Activated CD8-positive, alpha-beta memory T cell treated with anti-CD3 and anti-CD28 coated beads, Interleukin-2, amount 50 U/mL, for 24 hours (primary cell): Measurements from ENCODE around the gene PRICKLE2.

Experiments used
- DNase-seq: peaks from one replicate; pipeline ENCODE4 v3.0.0-alpha.2; 2020; ENCODE audit errors: extremely low read depth

PRICKLE2 gene

GRCh38 chr3:64218746-64219145, 6.5 kb downstream of the PRICKLE2 start:
- no peak for DNase-seq

GRCh38 chr3:64218329-64218728, 6.9 kb downstream of the PRICKLE2 start:
- no peak for DNase-seq

- DNase-seq, result no peak
Observed at GRCh38 chr3:64216274-64217147, 8.8 kb downstream of the PRICKLE2 start.

- no peak for DNase-seq
Observed at GRCh38 chr3:64215559-64215958, 9.7 kb downstream of the PRICKLE2 start.

GRCh38 chr3:64215103-64215502, 10.2 kb downstream of the PRICKLE2 start:
- no peak for DNase-seq

GRCh38 chr3:64214381-64215018, 10.8 kb downstream of the PRICKLE2 start:
- DNase-seq, result no peak

- no peak for DNase-seq
Observed at GRCh38 chr3:64213962-64214379, 11.3 kb downstream of the PRICKLE2 start.

GRCh38 chr3:64213224-64213878, 11.9 kb downstream of the PRICKLE2 start:
- no peak for DNase-seq

GRCh38 chr3:64209866-64210621, 15.2 kb downstream of the PRICKLE2 start:
- no peak for DNase-seq

- no peak for DNase-seq
Observed at GRCh38 chr3:64207289-64208080, 17.8 kb downstream of the PRICKLE2 start.

GRCh38 chr3:64203969-64204908, 21.0 kb downstream of the PRICKLE2 start:
- no peak for DNase-seq

GRCh38 chr3:64203216-64203615, 22.1 kb downstream of the PRICKLE2 start:
- DNase-seq, result no peak

GRCh38 chr3:64199932-64200331, 25.3 kb downstream of the PRICKLE2 start:
- DNase-seq, result no peak

GRCh38 chr3:64196236-64196929, 28.9 kb downstream of the PRICKLE2 start:
- no peak for DNase-seq

GRCh38 chr3:64195789-64196188, 29.5 kb downstream of the PRICKLE2 start:
- DNase-seq, result no peak

- no peak for DNase-seq
Observed at GRCh38 chr3:64191822-64192221, 33.4 kb downstream of the PRICKLE2 start.

GRCh38 chr3:64190517-64191515, 34.5 kb downstream of the PRICKLE2 start:
- no peak for DNase-seq
